Dermis blood vessel endothelial cell (primary cell): ENCODE results near the gene CHST3. TPM values are rescaled to one million over a fixed set of nuclear protein-coding genes. Genes with fewer than 3 reads are reported as not detected.
A peak's percentile ranks its signal among the peaks of the same experiment; 100 is the strongest.
"Not testable (repeated sequence)": the region's sequence is repeated elsewhere in the genome, so short reads cannot be mapped to it uniquely, and the experiment has no call there.

Experiments
- DNase-seq: peaks from one replicate; pipeline ENCODE4 v3.0.0; 2010
- total RNA-seq: library from RNA; depleted of rRNA; stranded (reverse); fragments of >200 nt; gene quantifications from 2 replicates; pipeline ENCODE4 v1.2.3, GENCODE V29; 2014

The CHST3 gene
- total RNA-seq, 1 donor from 2014 or later: 7.0 TPM

DNA sequence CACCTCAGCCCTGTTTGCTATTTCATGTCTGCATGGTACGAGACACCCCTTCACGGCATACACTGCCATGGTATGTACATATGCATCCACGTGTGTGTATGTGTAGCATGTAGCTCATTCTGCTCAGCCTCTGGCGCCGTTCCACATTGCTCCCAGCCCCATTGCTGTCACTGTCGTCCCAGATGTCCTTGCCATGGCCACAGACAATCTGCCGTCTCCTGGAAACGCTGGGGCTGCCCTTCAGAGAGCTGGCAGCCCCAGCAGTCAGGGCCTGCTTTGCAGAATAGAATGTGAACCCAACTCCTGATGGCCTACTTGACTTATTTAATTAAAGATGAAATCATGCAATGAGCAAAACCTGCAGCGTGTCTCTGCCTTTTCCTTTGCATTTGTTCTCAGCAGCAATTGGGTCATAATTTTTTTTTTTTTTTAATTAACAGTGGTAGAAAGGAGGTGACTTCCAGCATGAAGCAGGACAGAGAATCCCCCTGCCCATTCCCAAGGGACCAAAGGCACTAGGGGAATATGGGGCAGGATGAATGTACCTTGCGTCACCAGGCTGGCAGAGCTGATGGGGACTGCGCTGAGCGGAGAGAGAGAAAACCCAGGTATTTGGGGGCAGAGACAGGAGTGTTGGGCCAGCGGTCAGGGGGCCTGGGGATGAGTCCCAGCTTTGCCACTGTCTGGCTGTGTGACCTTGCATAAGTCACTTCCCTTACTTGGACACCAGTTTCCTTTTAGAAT lies 49.2 kb downstream of the CHST3 start:
- no peak for DNase-seq

GRCh38 chr10:72014197-72014596 lies 50.0 kb downstream of the CHST3 start:
- DNase-seq: no peak

GRCh38 chr10:72014785-72015480 lies 50.7 kb downstream of the CHST3 start:
- no peak for DNase-seq

GRCh38 chr10:72015841-72016240 lies 51.6 kb downstream of the CHST3 start:
- no peak for DNase-seq

- no peak for DNase-seq
Observed at GRCh38 chr10:72016608-72017300, 52.6 kb downstream of the CHST3 start.

GRCh38 chr10:72019085-72019876 lies 55.1 kb downstream of the CHST3 start:
- DNase-seq: no peak

DNA sequence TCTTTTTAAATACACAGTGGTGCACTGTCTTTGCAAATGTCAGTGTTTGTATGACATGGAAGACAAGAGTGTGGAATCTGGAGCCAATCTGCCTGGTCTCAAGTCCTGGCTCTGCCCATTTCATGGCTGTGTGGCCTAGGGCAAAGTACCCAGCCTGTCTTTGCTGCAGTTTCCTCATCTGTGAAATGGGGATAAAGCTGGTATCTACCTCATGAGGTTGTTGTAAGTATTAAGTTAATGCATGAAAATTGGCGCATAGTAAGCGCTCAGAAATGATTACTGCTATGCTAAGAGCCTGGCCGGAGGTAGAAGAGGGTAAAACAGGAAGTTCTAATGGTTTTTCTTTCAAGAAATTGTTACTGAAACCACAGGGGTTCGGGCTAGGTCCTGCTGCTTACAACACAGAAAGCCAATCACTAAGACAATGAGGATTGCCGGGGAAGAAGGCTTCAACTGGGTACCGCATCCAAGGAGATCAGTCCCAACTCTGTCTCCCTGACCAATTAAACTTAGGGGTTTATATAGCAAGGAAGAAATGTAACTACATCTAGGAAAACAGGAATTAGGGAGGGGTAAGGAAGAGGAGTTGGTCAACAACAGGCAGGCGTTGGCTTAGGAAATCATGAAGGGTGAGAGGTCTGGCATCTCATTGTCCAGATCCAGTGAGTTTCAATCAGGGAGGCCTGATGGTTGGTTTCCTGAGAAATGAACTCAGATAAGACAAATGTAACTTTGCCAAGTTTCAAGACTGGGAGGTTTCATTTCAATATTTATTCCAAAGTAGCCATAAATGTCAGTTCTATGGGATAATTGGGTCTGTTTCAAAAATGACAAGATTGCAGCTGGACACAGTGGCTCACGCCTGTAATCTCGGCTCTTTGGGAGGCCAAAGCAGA lies 57.0 kb downstream of the CHST3 start:
- DNase-seq: peak; percentile 28

GRCh38 chr10:72022228-72022627 lies 58.0 kb downstream of the CHST3 start:
- no peak for DNase-seq

DNA sequence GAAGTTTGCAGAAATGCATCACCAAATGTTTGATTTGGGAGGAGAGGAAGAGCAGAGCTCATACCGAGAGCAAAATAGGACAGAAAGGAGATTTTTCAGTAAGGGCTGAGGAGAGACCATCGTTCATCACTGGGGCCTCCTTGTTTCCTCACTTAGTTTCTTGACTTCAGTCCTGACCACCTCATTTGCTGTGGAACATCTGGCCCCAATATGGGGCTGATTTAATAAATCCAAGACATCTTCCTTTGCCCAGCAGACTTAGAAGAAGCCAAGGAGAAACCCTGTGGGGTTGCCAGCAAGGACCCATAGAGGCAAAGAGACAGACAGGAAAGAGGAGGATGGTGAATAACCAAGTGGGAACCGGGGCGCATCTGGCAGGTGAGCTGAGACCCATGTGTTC lies 60.4 kb downstream of the CHST3 start:
- DNase-seq: no peak

DNA sequence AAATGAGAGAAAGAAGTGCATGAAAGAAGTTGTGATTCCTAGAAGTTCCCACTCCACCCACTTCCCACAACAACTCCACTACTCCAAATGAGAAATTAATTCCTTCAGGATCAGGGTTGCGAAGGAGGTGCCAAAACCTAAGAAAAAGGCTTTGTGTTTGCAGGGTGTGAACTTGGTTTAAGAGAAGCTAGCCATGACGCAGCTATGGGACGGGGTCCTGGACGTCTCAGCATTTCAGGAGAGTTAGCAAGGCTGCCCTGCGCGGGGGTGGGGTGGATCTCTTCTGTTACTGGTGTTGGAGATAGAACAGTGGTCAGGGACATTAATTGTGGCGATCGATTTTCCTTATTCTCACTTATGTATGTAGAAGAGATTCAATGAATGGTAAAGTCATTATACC lies 61.2 kb downstream of the CHST3 start:
- no peak for DNase-seq

- no peak for DNase-seq
Observed at GRCh38 chr10:72025832-72026231, 61.6 kb downstream of the CHST3 start.

GRCh38 chr10:72026278-72027111 lies 62.3 kb downstream of the CHST3 start:
- DNase-seq: no peak

DNA sequence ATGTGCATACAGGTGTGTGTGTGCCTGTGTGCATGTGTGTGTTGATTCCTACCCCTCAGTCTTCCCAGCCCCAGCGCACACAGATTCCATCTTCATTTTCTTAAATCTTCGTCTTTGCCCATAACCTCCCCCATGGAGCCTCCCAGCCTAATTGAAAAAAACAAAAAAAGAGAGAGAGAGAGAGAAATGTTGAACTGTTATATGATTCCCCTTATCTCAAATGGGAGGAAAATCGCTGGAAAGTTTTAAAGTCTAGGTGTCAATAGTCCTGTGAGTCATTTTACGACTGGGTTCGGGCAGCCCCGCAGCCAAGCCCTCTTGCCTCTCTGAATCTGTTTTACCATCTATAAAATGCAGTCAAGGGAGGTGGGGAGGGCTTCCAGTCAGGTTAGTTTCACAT lies 63.3 kb downstream of the CHST3 start:
- DNase-seq: no peak

DNA sequence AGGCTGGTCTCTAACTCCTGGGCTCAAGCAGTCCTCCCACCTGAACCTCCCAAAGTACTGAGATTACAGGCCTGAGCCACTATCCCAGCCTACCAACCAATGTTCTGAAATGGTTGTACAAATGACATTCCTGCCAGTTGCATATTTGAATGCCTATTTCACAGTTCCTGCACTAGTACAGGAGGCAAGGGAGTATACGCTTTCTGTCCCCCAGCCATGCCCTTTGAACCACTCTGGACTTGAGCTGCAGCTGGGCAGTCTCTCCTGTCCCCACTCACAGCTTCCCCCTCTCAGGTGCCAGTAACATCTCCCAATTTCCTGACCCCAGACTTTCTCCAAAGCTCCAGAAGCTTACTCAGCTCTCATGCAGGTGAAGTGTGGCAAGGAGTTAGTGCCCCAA lies 65.2 kb downstream of the CHST3 start:
- DNase-seq: no peak

- no peak for DNase-seq
Observed at GRCh38 chr10:72030762-72031543, 66.8 kb downstream of the CHST3 start.

GRCh38 chr10:72031706-72032105 lies 67.5 kb downstream of the CHST3 start:
- DNase-seq: no peak

GRCh38 chr10:72032409-72033162 lies 68.4 kb downstream of the CHST3 start:
- DNase-seq: not testable (repeated sequence)

GRCh38 chr10:72034040-72034499 lies 69.9 kb downstream of the CHST3 start:
- no peak for DNase-seq

DNA sequence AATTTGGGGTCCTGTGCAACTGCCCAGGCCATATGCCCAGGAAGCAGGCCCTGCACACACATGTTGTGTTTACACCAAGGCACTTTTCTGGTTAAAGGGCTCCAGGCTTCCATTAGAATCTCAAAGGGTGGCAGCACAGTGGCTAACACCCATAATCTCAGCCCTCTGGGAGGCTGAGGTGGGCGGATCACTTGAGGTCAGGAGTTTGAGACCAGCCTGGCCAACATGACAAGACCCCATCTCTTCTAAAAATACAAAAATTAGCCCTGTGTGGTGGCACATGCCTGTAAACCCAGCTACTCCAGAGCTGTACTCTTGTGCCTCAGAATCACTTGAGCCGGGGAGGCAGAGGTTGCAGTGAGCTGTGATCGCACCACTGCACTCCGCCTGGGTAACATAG lies 70.6 kb downstream of the CHST3 start:
- DNase-seq: no peak
